Activated naive CD8-positive, alpha-beta T cell treated with anti-CD3 and anti-CD28 coated beads, Interleukin-2, amount 10 ng/mL, durations not matched to agents 7 days and 5 days (primary cell): Measurements from ENCODE around the gene UQCRQ. TPM values are rescaled to one million over a fixed set of nuclear protein-coding genes. Genes with fewer than 3 reads are reported as not detected.
A peak's percentile ranks its signal among the peaks of the same experiment; 100 is the strongest.
"Not testable (repeated sequence)": the region's sequence is repeated elsewhere in the genome, so short reads cannot be mapped to it uniquely, and the experiment has no call there.

Source experiments
- ATAC-seq: fragments of 150-1000 bp; cut with Tn5 transposase; one replicate; pipeline ENCODE4 v1.10.0; 2021; ENCODE audit warnings: low read depth, moderate library complexity
- POLR2A ChIA-PET: fragments of 350-600 bp; sonication (Branson Sonifier 250); formaldehyde crosslinking; loops from one replicate; lab custom pipeline; 2021; ENCODE audit warnings: antibody characterized with exemption; lab: Charles Lee
- DNase-seq: peaks from one replicate; pipeline ENCODE4 v3.0.0; 2021
- H3K27ac Mint-ChIP-seq: one replicate; pipeline ENCODE4 v1.8.0; 2022; ENCODE audit warnings: mild to moderate bottlenecking, mixed read lengths
- H3K27me3 Mint-ChIP-seq: one replicate; pipeline ENCODE4 v1.8.0; 2022; ENCODE audit warnings: mild to moderate bottlenecking, moderate library complexity, mixed read lengths
- H3K36me3 Mint-ChIP-seq: one replicate; pipeline ENCODE4 v1.8.0; 2021; ENCODE audit warnings: mild to moderate bottlenecking, mixed read lengths
- H3K4me1 Mint-ChIP-seq: one replicate; pipeline ENCODE4 v1.8.0; 2021; ENCODE audit warnings: mixed read lengths
- H3K4me3 Mint-ChIP-seq: one replicate; pipeline ENCODE4 v1.8.0; 2022; ENCODE audit warnings: mild to moderate bottlenecking, moderate library complexity, mixed read lengths
- H3K9me3 Mint-ChIP-seq: one replicate; pipeline ENCODE4 v1.8.0; 2021; ENCODE audit warnings: mixed read lengths
- total RNA-seq, 2 experiments: library from RNA; stranded (reverse); gene quantifications; one replicate each; pipeline ENCODE4 v1.2.3, GENCODE V29; 2021

Gene UQCRQ
- total RNA-seq, 2 experiments from 2014 or later = 278 to 286 TPM

GRCh38 chr5:132839426-132840301 lies 26.8 kb upstream of the UQCRQ start:
- H3K27ac Mint-ChIP-seq = no peak overlapping the region
- no peak overlapping the region for H3K4me3 Mint-ChIP-seq
- POLR2A ChIA-PET = no interaction called here
- H3K9me3 Mint-ChIP-seq = no peaks in the 10 kb centered on the region
- H3K36me3 Mint-ChIP-seq = no peaks in the 10 kb centered on the region
- ATAC-seq = no peak
- no peaks in the 10 kb centered on the region for H3K27me3 Mint-ChIP-seq
- DNase-seq = no peak
- H3K4me1 Mint-ChIP-seq = no peaks in the 10 kb centered on the region

GRCh38 chr5:132840313-132840712 lies 26.1 kb upstream of the UQCRQ start:
- POLR2A ChIA-PET = no interaction called here
- no peak overlapping the region for H3K27ac Mint-ChIP-seq
- no peaks in the 10 kb centered on the region for H3K36me3 Mint-ChIP-seq
- no peaks in the 10 kb centered on the region for H3K4me1 Mint-ChIP-seq
- no peak for ATAC-seq
- H3K27me3 Mint-ChIP-seq = no peaks in the 10 kb centered on the region
- H3K9me3 Mint-ChIP-seq = no peaks in the 10 kb centered on the region
- H3K4me3 Mint-ChIP-seq = no peak overlapping the region
- DNase-seq = no peak

- Mint-ChIP-seq H3K27ac (no peak overlapping the region), H3K4me1 (no peaks in the 10 kb centered on the region), H3K27me3 (no peaks in the 10 kb centered on the region), H3K9me3 (no peaks in the 10 kb centered on the region), H3K36me3 (no peaks in the 10 kb centered on the region), H3K4me3 (no peak overlapping the region)
- no peak for DNase-seq
- ATAC-seq = no peak
- POLR2A ChIA-PET = interaction anchor here (0.6 to 1.2 kb wide), 2 partner anchors 17 to 25 kb away, joined by 3 to 5 read pairs; no protein-coding TSS in a partner anchor
Observed at GRCh38 chr5:132840896-132841295, 25.5 kb upstream of the UQCRQ start.

GRCh38 chr5:132841305-132841704 lies 25.1 kb upstream of the UQCRQ start:
- Mint-ChIP-seq H3K4me3 (no peak overlapping the region), H3K27me3 (no peaks in the 10 kb centered on the region), H3K27ac (no peak overlapping the region), H3K36me3 (no peaks in the 10 kb centered on the region), H3K9me3 (no peaks in the 10 kb centered on the region), H3K4me1 (no peaks in the 10 kb centered on the region)
- POLR2A ChIA-PET = interaction anchor here (0.6 to 1.2 kb wide), 2 partner anchors 16 to 24 kb away, joined by 3 to 5 read pairs; no protein-coding TSS in a partner anchor
- DNase-seq = no peak
- ATAC-seq = peak; percentile 47

- DNase-seq (no peak), ATAC-seq (no peak)
- Mint-ChIP-seq H3K4me1 (no peaks in the 10 kb centered on the region), H3K27me3 (peaks cover 8% of the 10 kb centered on the region), H3K36me3 (no peaks in the 10 kb centered on the region), H3K27ac (no peak overlapping the region), H3K4me3 (no peak overlapping the region), H3K9me3 (no peaks in the 10 kb centered on the region)
- POLR2A ChIA-PET = no interaction called here
Observed at GRCh38 chr5:132848270-132848669, 18.2 kb upstream of the UQCRQ start.

- H3K27me3 Mint-ChIP-seq = peaks cover 8% of the 10 kb centered on the region
- POLR2A ChIA-PET = no interaction called here
- H3K4me1 Mint-ChIP-seq = peaks cover 5% of the 10 kb centered on the region
- no peaks in the 10 kb centered on the region for H3K36me3 Mint-ChIP-seq
- H3K27ac Mint-ChIP-seq = no peak overlapping the region
- DNase-seq (no peak), ATAC-seq (no peak)
- H3K9me3 Mint-ChIP-seq = no peaks in the 10 kb centered on the region
- no peak overlapping the region for H3K4me3 Mint-ChIP-seq
Observed at GRCh38 chr5:132849347-132849746, 17.1 kb upstream of the UQCRQ start.

GRCh38 chr5:132850066-132850465 lies 16.4 kb upstream of the UQCRQ start:
- ATAC-seq (no peak), DNase-seq (no peak)
- H3K27me3 Mint-ChIP-seq = peaks cover 8% of the 10 kb centered on the region
- no peak overlapping the region for H3K27ac Mint-ChIP-seq
- POLR2A ChIA-PET = no interaction called here
- no peaks in the 10 kb centered on the region for H3K9me3 Mint-ChIP-seq
- no peak overlapping the region for H3K4me3 Mint-ChIP-seq
- H3K4me1 Mint-ChIP-seq = peaks cover 5% of the 10 kb centered on the region
- H3K36me3 Mint-ChIP-seq = no peaks in the 10 kb centered on the region

GRCh38 chr5:132853323-132853722 lies 13.1 kb upstream of the UQCRQ start:
- no peaks in the 10 kb centered on the region for H3K36me3 Mint-ChIP-seq
- H3K4me3 Mint-ChIP-seq = no peak overlapping the region
- ATAC-seq = no peak
- no peaks in the 10 kb centered on the region for H3K9me3 Mint-ChIP-seq
- no peak overlapping the region for H3K27ac Mint-ChIP-seq
- POLR2A ChIA-PET = interaction anchor here (1.0 kb wide), 1 partner anchor 13 kb away, joined by 3 read pairs; the partner anchor contains the start of gene GDF9
- no peak for DNase-seq
- peaks cover 5% of the 10 kb centered on the region for H3K4me1 Mint-ChIP-seq
- peaks cover 17% of the 10 kb centered on the region for H3K27me3 Mint-ChIP-seq

- ATAC-seq (no peak), DNase-seq (no peak)
- no peaks in the 10 kb centered on the region for H3K9me3 Mint-ChIP-seq
- peaks cover 14% of the 10 kb centered on the region for H3K27me3 Mint-ChIP-seq
- POLR2A ChIA-PET = interaction anchor here (1.0 kb wide), 1 partner anchor 12 kb away, joined by 3 read pairs; the partner anchor contains the start of gene GDF9
- peaks cover 5% of the 10 kb centered on the region for H3K4me1 Mint-ChIP-seq
- H3K36me3 Mint-ChIP-seq = no peaks in the 10 kb centered on the region
- H3K27ac Mint-ChIP-seq = no peak overlapping the region
- H3K4me3 Mint-ChIP-seq = no peak overlapping the region
Observed at GRCh38 chr5:132853790-132854189, 12.7 kb upstream of the UQCRQ start.

- no peaks in the 10 kb centered on the region for H3K9me3 Mint-ChIP-seq
- H3K4me1 Mint-ChIP-seq = peaks cover 5% of the 10 kb centered on the region
- POLR2A ChIA-PET = interaction anchor here (1.0 kb wide), 1 partner anchor 12 kb away, joined by 3 read pairs; the partner anchor contains the start of gene GDF9
- ATAC-seq = no peak
- no peaks in the 10 kb centered on the region for H3K36me3 Mint-ChIP-seq
- peaks cover 14% of the 10 kb centered on the region for H3K27me3 Mint-ChIP-seq
- H3K27ac Mint-ChIP-seq = no peak overlapping the region
- DNase-seq = no peak
- H3K4me3 Mint-ChIP-seq = no peak overlapping the region
Observed at GRCh38 chr5:132854301-132854700, 12.1 kb upstream of the UQCRQ start.

- H3K4me3 Mint-ChIP-seq, H3K9me3 Mint-ChIP-seq, DNase-seq, H3K27ac Mint-ChIP-seq, H3K4me1 Mint-ChIP-seq, POLR2A ChIA-PET, H3K36me3 Mint-ChIP-seq, ATAC-seq: not testable (repeated sequence)
- H3K27me3 Mint-ChIP-seq = peaks cover 14% of the 10 kb centered on the region
Observed at GRCh38 chr5:132854992-132855391, 11.4 kb upstream of the UQCRQ start.

- DNase-seq (no peak), ATAC-seq (no peak)
- Mint-ChIP-seq H3K4me3 (no peak overlapping the region), H3K36me3 (no peaks in the 10 kb centered on the region), H3K27me3 (peaks cover 11% of the 10 kb centered on the region), H3K9me3 (no peaks in the 10 kb centered on the region), H3K4me1 (peaks cover 5% of the 10 kb centered on the region), H3K27ac (no peak overlapping the region)
- POLR2A ChIA-PET = interaction anchor here (0.6 kb wide), 1 partner anchor 19 kb away, joined by 3 read pairs; no protein-coding TSS in a partner anchor
Observed at GRCh38 chr5:132856011-132856410, 10.4 kb upstream of the UQCRQ start.

- H3K27ac Mint-ChIP-seq = no peak overlapping the region
- POLR2A ChIA-PET = no interaction called here
- H3K4me1 Mint-ChIP-seq = no peaks in the 10 kb centered on the region
- no peak for ATAC-seq
- no peak overlapping the region for H3K4me3 Mint-ChIP-seq
- H3K27me3 Mint-ChIP-seq = peaks cover 16% of the 10 kb centered on the region
- H3K36me3 Mint-ChIP-seq = no peaks in the 10 kb centered on the region
- DNase-seq = no peak
- H3K9me3 Mint-ChIP-seq = no peaks in the 10 kb centered on the region
Observed at GRCh38 chr5:132859889-132860437, 6.5 kb upstream of the UQCRQ start.
